Body of pancreas (tissue), 4 donors: ENCODE measurements around the gene ATP8A2. TPM values are rescaled to one million over a fixed set of nuclear protein-coding genes. Genes with fewer than 3 reads are reported as not detected.

ENCODE experiments used
- ATAC-seq: fragments of 150-250 bp; one replicate; pipeline ENCODE4 v1.9.1; 2016
- DNase-seq, 4 donors: peaks; one replicate each; pipeline ENCODE4 v3.0.0-alpha.2; 2019
- H3K27ac ChIP-seq, 4 donors: fragments of 200-600 bp; sonication (generic); 1 replicate in 3 of 4; 2 replicates in 1 of 4; pipeline versions ENCODE4 v1.5.1 to v1.6.1; 2016 to 2019; ENCODE audit warnings: mild to moderate bottlenecking in 1 of 4, mixed read lengths in 1 of 4, moderate library complexity in 1 of 4
- H3K27me3 ChIP-seq, 2 donors: fragments of 200-600 bp; sonication (generic); one replicate each; pipeline ENCODE4 v1.6.0; 2016; ENCODE audit warnings: mild to moderate bottlenecking in 1 of 2
- H3K36me3 ChIP-seq, 2 donors: fragments of 200-600 bp; sonication (generic); replicated peaks in 1 of 2; 2 replicates each; pipeline ENCODE4 v1.5.1; 2016; ENCODE audit warnings: low read depth in 2 of 2; ENCODE audit not compliant: insufficient read depth in 1 of 2
- H3K4me1 ChIP-seq: fragments of 200-600 bp; sonication (generic); one replicate; pipeline ENCODE4 v1.6.0; 2016
- H3K4me3 ChIP-seq, 2 donors: fragments of 200-600 bp; sonication (generic); 1 replicate in 1 of 2; 2 replicates in 1 of 2; pipeline ENCODE4 v1.5.1; 2016 to 2019
- H3K9me3 ChIP-seq, 3 donors: fragments of 200-600 bp; sonication (generic); 1 replicate in 2 of 3; 2 replicates in 1 of 3; pipeline ENCODE4 v1.5.1; 2016
- POLR2A ChIP-seq, 3 donors: fragments of 450-650 bp; IDR thresholded peaks; one replicate each; pipeline ENCODE4 v1.6.1; 2016; ENCODE audit warnings: antibody characterized with exemption in 3 of 3, mild to moderate bottlenecking in 2 of 3
- WGBS, 2 donors: methylation state at CpG; one replicate each; pipeline ENCODE4 v1.1.5; 2017; 5-methylcytosine and 5-hydroxymethylcytosine counted together
- intact Hi-C: fragments of 100-400 bp; cut with DNase I; formaldehyde crosslinking; loops from one replicate; pipeline ENCODE4 v1.15.1; 2023
- total RNA-seq, 2 donors: library from RNA; depleted of rRNA; stranded (reverse); fragments of >200 nt; gene quantifications; one replicate each; pipeline ENCODE4 v1.1.0, GENCODE V29; 2016
- TF ChIP-seq, protein P1 (sequence below), 7 experiments: fragments of 450-650 bp in 4 of 7; fragments of 200-600 bp in 3 of 7; sonication (generic) in 3 of 7; IDR thresholded peaks; one replicate each; pipeline ENCODE4 v1.5.1; 2016 to 2019; ENCODE audit warnings: antibody characterized with exemption in 7 of 7

The ATP8A2 gene
- total RNA-seq, 2 donors from 2014 or later = under 0.01 TPM; not detected in 1

DNA sequence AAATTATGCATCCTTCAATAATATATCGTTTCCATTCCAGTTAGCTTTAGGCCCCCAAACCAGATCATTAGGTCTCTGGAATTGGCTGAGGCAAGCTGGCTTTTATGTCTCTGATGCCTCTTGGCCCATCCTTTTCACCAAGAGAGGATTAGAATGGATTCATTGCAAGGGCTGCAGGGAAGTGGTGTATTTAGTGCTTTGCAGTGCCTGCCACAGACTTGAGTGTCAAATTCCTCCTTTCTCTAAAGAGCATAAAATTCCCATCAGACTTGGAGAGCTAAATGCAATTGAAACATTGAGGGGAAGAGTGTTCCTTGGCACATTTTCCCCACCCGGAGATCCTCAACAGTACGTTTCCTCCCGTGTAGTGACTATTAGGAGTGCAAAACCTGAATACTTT is 302.6 kb downstream of the ATP8A2 start:
- H3K27me3 ChIP-seq = no peaks in the 10 kb centered on the region

DNA sequence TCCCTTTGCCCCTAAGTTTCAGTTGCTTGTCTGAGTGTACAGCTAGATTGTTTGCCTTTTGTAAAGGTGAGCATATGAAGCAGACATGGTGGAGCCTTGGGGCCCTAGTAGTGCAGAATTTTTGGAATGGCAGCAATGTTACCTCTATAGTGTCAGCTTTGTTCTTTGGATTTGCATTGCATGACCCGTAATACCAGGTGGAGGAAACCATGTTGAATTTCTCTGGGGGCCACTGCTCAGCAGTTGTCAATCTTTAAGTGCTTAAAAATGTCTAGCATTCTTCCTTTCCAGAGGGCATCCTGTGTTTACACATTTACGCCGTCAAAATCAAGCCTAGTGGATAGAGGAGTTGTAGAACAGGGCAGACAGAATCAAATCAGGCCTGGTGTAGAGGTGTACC is 303.3 kb downstream of the ATP8A2 start:
- H3K36me3 ChIP-seq = no peaks in the 10 kb centered on the region
- no peaks in the 10 kb centered on the region for H3K27me3 ChIP-seq
- 68 to 74% methylated on average over 3 of the region's 3 CpGs for WGBS, 2 donors
- intact Hi-C loops = no loop called here
- no peak overlapping the region for H3K4me3 ChIP-seq
- no peaks in the 10 kb centered on the region for H3K9me3 ChIP-seq
- H3K4me1 ChIP-seq = no peaks in the 10 kb centered on the region
- no peak for TF ChIP-seq POLR2A (IDR thresholded peaks at IDR 0.05)
- no peak for ATAC-seq
- DNase-seq = no peak
- H3K27ac ChIP-seq = no peak overlapping the region

More for the DNA sequence above, 302.6 kb downstream of the ATP8A2 start:
- H3K36me3 ChIP-seq = no peaks in the 10 kb centered on the region
- 77 to 87% methylated on average over 4 of the region's 4 CpGs for WGBS, 2 donors
- H3K9me3 ChIP-seq = no peaks in the 10 kb centered on the region
- intact Hi-C loops = no loop called here
- no peak overlapping the region for H3K4me3 ChIP-seq
- H3K27ac ChIP-seq = no peak overlapping the region
- DNase-seq = no peak
- TF ChIP-seq, protein P1, sequence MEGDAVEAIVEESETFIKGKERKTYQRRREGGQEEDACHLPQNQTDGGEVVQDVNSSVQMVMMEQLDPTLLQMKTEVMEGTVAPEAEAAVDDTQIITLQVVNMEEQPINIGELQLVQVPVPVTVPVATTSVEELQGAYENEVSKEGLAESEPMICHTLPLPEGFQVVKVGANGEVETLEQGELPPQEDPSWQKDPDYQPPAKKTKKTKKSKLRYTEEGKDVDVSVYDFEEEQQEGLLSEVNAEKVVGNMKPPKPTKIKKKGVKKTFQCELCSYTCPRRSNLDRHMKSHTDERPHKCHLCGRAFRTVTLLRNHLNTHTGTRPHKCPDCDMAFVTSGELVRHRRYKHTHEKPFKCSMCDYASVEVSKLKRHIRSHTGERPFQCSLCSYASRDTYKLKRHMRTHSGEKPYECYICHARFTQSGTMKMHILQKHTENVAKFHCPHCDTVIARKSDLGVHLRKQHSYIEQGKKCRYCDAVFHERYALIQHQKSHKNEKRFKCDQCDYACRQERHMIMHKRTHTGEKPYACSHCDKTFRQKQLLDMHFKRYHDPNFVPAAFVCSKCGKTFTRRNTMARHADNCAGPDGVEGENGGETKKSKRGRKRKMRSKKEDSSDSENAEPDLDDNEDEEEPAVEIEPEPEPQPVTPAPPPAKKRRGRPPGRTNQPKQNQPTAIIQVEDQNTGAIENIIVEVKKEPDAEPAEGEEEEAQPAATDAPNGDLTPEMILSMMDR (IDR thresholded peaks at IDR 0.05) = no peak
- ATAC-seq = no peak
- H3K4me1 ChIP-seq = no peaks in the 10 kb centered on the region

DNA sequence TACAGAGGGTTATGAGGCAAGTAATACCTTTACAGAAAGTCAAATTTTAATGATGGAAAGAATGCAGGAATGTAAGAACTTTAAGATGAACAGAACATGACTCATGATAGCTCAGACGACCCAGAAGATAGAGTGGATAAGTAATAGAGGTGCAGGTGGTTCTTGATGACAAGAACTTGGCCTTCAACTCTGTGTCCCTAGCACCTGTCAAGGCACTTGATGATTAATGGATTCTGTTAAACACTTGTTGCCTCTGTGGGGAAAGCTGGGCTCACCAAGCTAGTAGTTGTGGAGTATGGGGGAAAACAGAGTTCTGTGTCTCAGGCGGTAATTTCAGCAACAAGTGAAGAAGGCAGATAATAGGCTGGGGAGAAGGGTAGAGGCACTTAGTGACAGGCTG is 306.2 kb downstream of the ATP8A2 start:
- H3K27me3 ChIP-seq = no peaks in the 10 kb centered on the region
- H3K9me3 ChIP-seq = no peaks in the 10 kb centered on the region
- H3K4me1 ChIP-seq = no peaks in the 10 kb centered on the region
- 41 to 64% methylated on average over 2 of the region's 2 CpGs for WGBS, 2 donors
- no peaks in the 10 kb centered on the region for H3K36me3 ChIP-seq
- ATAC-seq (no peak), DNase-seq (no peak)
- TF ChIP-seq POLR2A (IDR thresholded peaks at IDR 0.05) = no peak
- TF ChIP-seq, protein P1 (IDR thresholded peaks at IDR 0.05) = no peak
- intact Hi-C loops = no loop called here
- H3K27ac ChIP-seq = no peak overlapping the region
- no peak overlapping the region for H3K4me3 ChIP-seq

DNA sequence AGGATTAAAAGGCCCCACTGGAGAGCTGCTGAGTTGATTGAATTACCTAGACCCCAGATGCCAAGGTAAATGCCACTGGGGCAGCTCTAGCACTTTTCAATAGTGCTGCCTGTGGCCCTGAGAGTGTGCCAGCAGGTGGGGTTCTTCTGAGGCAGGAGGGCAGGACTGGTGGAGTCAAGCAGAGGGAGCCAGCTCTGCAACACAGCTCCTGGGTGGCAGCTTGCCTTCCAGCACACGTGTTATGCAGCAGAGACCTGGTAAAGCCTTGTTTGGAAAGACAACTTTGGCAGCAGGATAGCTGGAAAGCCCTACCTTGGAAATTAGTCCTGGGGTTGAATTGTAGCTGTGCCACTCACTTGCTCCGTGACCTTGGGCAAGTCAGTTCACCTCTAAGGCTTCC is 306.6 kb downstream of the ATP8A2 start:
- intact Hi-C loops = no loop called here
- ATAC-seq (no peak), DNase-seq (peak in 3 of 4 donors; percentile 38 to 82 (median 70))
- Histone ChIP-seq H3K4me3 (no peak overlapping the region), H3K27ac (no peak overlapping the region), H3K4me1 (no peaks in the 10 kb centered on the region), H3K9me3 (no peaks in the 10 kb centered on the region), H3K27me3 (no peaks in the 10 kb centered on the region), H3K36me3 (no peaks in the 10 kb centered on the region)
- no peak for TF ChIP-seq POLR2A (IDR thresholded peaks at IDR 0.05)
- TF ChIP-seq, protein P1 (IDR thresholded peaks at IDR 0.05) = peak in 2 of 7 experiments; percentile 45 to 57
- whole genome bisulfite sequencing, 2 donors = 52 to 60% methylated on average over 1 to 2 of the region's 2 CpGs

DNA sequence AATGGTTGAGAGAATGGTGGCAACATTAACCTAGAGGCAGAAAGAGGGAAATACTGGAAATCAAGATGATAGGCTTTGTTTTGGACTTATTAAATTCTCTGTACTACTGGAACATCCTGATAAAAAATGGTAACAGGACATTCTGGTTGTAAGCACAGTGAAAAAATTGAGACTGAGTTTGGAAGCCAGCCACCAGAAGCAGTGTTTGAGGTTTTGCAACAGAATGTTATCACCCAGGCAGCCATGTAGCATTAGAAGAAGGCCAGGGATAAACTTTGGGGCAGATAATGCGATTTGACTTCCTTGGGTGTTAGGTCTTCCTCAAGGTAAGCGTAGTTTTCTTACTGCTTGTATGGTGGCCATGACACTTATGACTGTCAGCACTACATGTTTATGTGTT is 307.4 kb downstream of the ATP8A2 start:
- no peaks in the 10 kb centered on the region for H3K36me3 ChIP-seq
- no peaks in the 10 kb centered on the region for H3K4me1 ChIP-seq
- H3K27ac ChIP-seq = no peak overlapping the region
- H3K27me3 ChIP-seq = no peaks in the 10 kb centered on the region
- 69% methylated on average over 2 of the region's 2 CpGs for WGBS, 2 donors
- intact Hi-C loops = no loop called here
- no peak for TF ChIP-seq POLR2A (IDR thresholded peaks at IDR 0.05)
- TF ChIP-seq, protein P1 (IDR thresholded peaks at IDR 0.05) = no peak
- DNase-seq (peak in 1 of 4 donors; percentile 12), ATAC-seq (no peak)
- H3K9me3 ChIP-seq = no peaks in the 10 kb centered on the region
- H3K4me3 ChIP-seq = no peak overlapping the region
